HCT116 (cell line): ENCODE measurements around the gene RTKN2. TPM values are rescaled to one million over a fixed set of nuclear protein-coding genes. Genes with fewer than 3 reads are reported as not detected.

Experiments used
- ATAC-seq: fragments of 200-7000 bp; cut with Tn5 transposase; 2 replicates; pipeline ENCODE4 v1.9.1; 2020; ENCODE audit warnings: mild to moderate bottlenecking, moderate library complexity
- BruUV-seq: library from RNA; stranded (reverse); fragments of 400-500 nt; replicated peaks from 2 replicates; lab custom pipeline; 2021; lab: Mats Ljungman, UMichigan
- CTCF ChIA-PET: fragments of 300-600 bp; sonication (Branson Sonifier 250); formaldehyde crosslinking; loops from one replicate; lab custom pipeline; 2021; ENCODE audit warnings: antibody characterized with exemption; lab: Charles Lee
- POLR2A ChIA-PET: fragments of 300-600, 350-600 bp; sonication (Branson Sonifier 250); formaldehyde crosslinking; loops from one replicate; lab custom pipeline; 2021; ENCODE audit warnings: antibody characterized with exemption; lab: Charles Lee
- RAD21 ChIA-PET, 2 experiments: fragments of 300-600 bp; sonication (Branson Sonifier 250); formaldehyde crosslinking; loops; one replicate each; lab custom pipeline; 2023; ENCODE audit warnings: low total read pairs in 2 of 2; ENCODE audit not compliant: uncharacterized antibody in 2 of 2, unreplicated experiment in 2 of 2, low non-redundant PET in 1 of 2; lab: Charles Lee
- DNase-seq: peaks from one replicate; pipeline ENCODE4 v3.0.0-alpha.2; 2010; ENCODE audit warnings: low read depth, low spot score
- H2AFZ ChIP-seq: fragments of 200-600 bp; shearing (Covaris generic), sonication (generic); 2 replicates; pipeline ENCODE4 v1.6.1; 2017; ENCODE audit warnings: low read depth, mixed run types, mixed read lengths, antibody characterized with exemption, low read length; ENCODE audit not compliant: poor library complexity, severe bottlenecking
- H3K27ac ChIP-seq: 2 replicates; pipeline ENCODE4 v1.5.1; 2012; ENCODE audit warnings: low read depth, low read length
- H3K27me3 ChIP-seq: fragments of 200-600 bp; sonication (generic); 2 replicates; pipeline ENCODE4 v1.6.1; 2016; ENCODE audit warnings: mixed run types, low read length, mixed read lengths; ENCODE audit not compliant: insufficient read depth
- H3K36me3 ChIP-seq, 2 experiments: fragments of 200-500 bp in 1 of 2; fragments of 200-600 bp in 1 of 2; sonication (Bioruptor generic) in 1 of 2; sonication (generic) in 1 of 2; 2 replicates each; pipeline versions ENCODE4 v1.5.1 to v1.6.1; 2014 to 2016; ENCODE audit warnings: low read length in 2 of 2, inconsistent platforms in 1 of 2, mixed read lengths in 1 of 2, mixed run types in 1 of 2; ENCODE audit not compliant: insufficient read depth in 2 of 2, control insufficient read depth in 1 of 2
- H3K4me1 ChIP-seq, 2 experiments: fragments of 200-600 bp in 1 of 2; sonication (generic) in 1 of 2; 2 replicates each; pipeline versions ENCODE4 v1.5.1 to v1.6.1; 2012 to 2017; ENCODE audit warnings: low read length in 2 of 2, inconsistent platforms in 1 of 2, mild to moderate bottlenecking in 1 of 2, mixed read lengths in 1 of 2, mixed run types in 1 of 2, moderate library complexity in 1 of 2; ENCODE audit not compliant: insufficient read depth in 2 of 2, control insufficient read depth in 1 of 2
- H3K4me2 ChIP-seq: fragments of 200-600 bp; sonication (generic); 2 replicates; pipeline ENCODE4 v1.6.1; 2017; ENCODE audit warnings: mixed run types, low read length, mixed read lengths
- H3K4me3 ChIP-seq, 2 experiments: fragments of 200-600 bp in 1 of 2; sonication (generic) in 1 of 2; replicated peaks in 1 of 2; 2 replicates each; pipeline ENCODE4 v1.5.1; 2011 to 2016; ENCODE audit warnings: low read length in 2 of 2, control low read depth in 1 of 2, low read depth in 1 of 2, mild to moderate bottlenecking in 1 of 2, mixed read lengths in 1 of 2, mixed run types in 1 of 2
- H3K79me2 ChIP-seq: fragments of 200-600 bp; sonication (generic); 2 replicates; pipeline ENCODE4 v1.6.1; 2017; ENCODE audit warnings: mild to moderate bottlenecking, mixed run types, low read length, moderate library complexity, mixed read lengths; ENCODE audit not compliant: insufficient read depth
- H3K9ac ChIP-seq: fragments of 200-600 bp; sonication (generic); 2 replicates; pipeline ENCODE4 v1.6.1; 2016; ENCODE audit warnings: low read length, mixed read lengths
- H3K9me2 ChIP-seq: fragments of 200-600 bp; sonication (generic), shearing (Covaris generic); 2 replicates; pipeline ENCODE4 v1.6.1; 2017; ENCODE audit warnings: mixed run types, mild to moderate bottlenecking, moderate library complexity; ENCODE audit not compliant: insufficient read depth
- H3K9me3 ChIP-seq, 2 experiments: fragments of 200-500 bp in 1 of 2; fragments of 200-600 bp in 1 of 2; sonication (Bioruptor generic) in 1 of 2; sonication (generic) in 1 of 2; 2 replicates each; pipeline ENCODE4 v1.6.1; 2014 to 2017; ENCODE audit warnings: low read length in 2 of 2, mixed read lengths in 2 of 2, inconsistent platforms in 1 of 2, low read depth in 1 of 2, mild to moderate bottlenecking in 1 of 2, mixed run types in 1 of 2, moderate library complexity in 1 of 2; ENCODE audit not compliant: control insufficient read depth in 1 of 2, insufficient read depth in 1 of 2
- H4K20me1 ChIP-seq: fragments of 200-600 bp; sonication (generic), shearing (Covaris generic); 2 replicates; pipeline ENCODE4 v1.6.1; 2017; ENCODE audit warnings: mixed run types, mild to moderate bottlenecking, moderate library complexity; ENCODE audit not compliant: insufficient read depth
- EGR1 ChIP-seq: IDR thresholded peaks from 2 replicates; pipeline ENCODE4 v1.6.1; 2012; ENCODE audit warnings: low read depth
- EZH2 ChIP-seq: fragments of 200-600 bp; sonication (generic); IDR thresholded peaks from 2 replicates; pipeline ENCODE4 v1.6.1; 2017; ENCODE audit warnings: antibody characterized with exemption, mixed run types
- EZH2phosphoT487 ChIP-seq: fragments of 200-600 bp; IDR thresholded peaks from 2 replicates; pipeline ENCODE4 v1.6.1; 2018; ENCODE audit warnings: antibody characterized with exemption, borderline replicate concordance
- JUND ChIP-seq: IDR thresholded peaks from 2 replicates; pipeline ENCODE4 v1.6.1; 2012
- POLR2A ChIP-seq: IDR thresholded peaks from 2 replicates; pipeline ENCODE4 v1.7.0; 2011; ENCODE audit warnings: borderline replicate concordance; ENCODE audit not compliant: insufficient read depth, insufficient read length; ENCODE audit errors: extremely low read depth
- REST ChIP-seq: IDR thresholded peaks from 2 replicates; pipeline ENCODE4 v1.6.1; 2012; ENCODE audit warnings: low read depth
- SIN3A ChIP-seq: IDR thresholded peaks from 2 replicates; pipeline ENCODE4 v1.6.1; 2012; ENCODE audit warnings: low read depth
- SP1 ChIP-seq: IDR thresholded peaks from 2 replicates; pipeline ENCODE4 v1.6.1; 2012; ENCODE audit warnings: low read depth
- SRF ChIP-seq: IDR thresholded peaks from 2 replicates; pipeline ENCODE4 v1.6.1; 2012; ENCODE audit warnings: low read depth
- TCF7L2 ChIP-seq: IDR thresholded peaks from 2 replicates; pipeline ENCODE4 v1.7.0; 2011; ENCODE audit warnings: borderline replicate concordance, inconsistent platforms; ENCODE audit not compliant: insufficient read depth, insufficient read length; ENCODE audit errors: extremely low read depth
- YY1 ChIP-seq: IDR thresholded peaks from 2 replicates; pipeline ENCODE4 v1.6.1; 2011; ENCODE audit warnings: low read length, low read depth, moderate library complexity, mild to moderate bottlenecking; ENCODE audit not compliant: insufficient replicate concordance; ENCODE audit errors: extremely low read depth
- ZFX ChIP-seq: fragments of 450-650 bp; IDR thresholded peaks from 2 replicates; pipeline ENCODE4 v1.6.1; 2017
- ZNF274 ChIP-seq: fragments of 200-500 bp; sonication (Bioruptor generic); IDR thresholded peaks from 2 replicates; pipeline ENCODE4 v1.6.1; 2014; ENCODE audit warnings: mild to moderate bottlenecking, low read depth, low read length, inconsistent platforms
- intact Hi-C: fragments of 100-400 bp; cut with micrococcal nuclease; formaldehyde crosslinking; loops from 2 replicates; pipeline ENCODE4 v1.10.0; 2022
- total RNA-seq: library from RNA; stranded (reverse); gene quantifications from one replicate; pipeline ENCODE4 v1.2.1, GENCODE V29; 2021; ENCODE audit not compliant: unreplicated experiment
- TF ChIP-seq, protein P1 (sequence below): IDR thresholded peaks from 2 replicates; pipeline ENCODE4 v1.6.1; 2012
- TF ChIP-seq, protein P2 (sequence below): IDR thresholded peaks from 2 replicates; pipeline ENCODE4 v1.6.1; 2011; ENCODE audit warnings: mild to moderate bottlenecking, low read length, moderate library complexity; ENCODE audit not compliant: insufficient replicate concordance; ENCODE audit errors: extremely low read depth

RTKN2 gene
- total RNA-seq, 1 experiment from 2014 or later: 7.9 TPM

DNA sequence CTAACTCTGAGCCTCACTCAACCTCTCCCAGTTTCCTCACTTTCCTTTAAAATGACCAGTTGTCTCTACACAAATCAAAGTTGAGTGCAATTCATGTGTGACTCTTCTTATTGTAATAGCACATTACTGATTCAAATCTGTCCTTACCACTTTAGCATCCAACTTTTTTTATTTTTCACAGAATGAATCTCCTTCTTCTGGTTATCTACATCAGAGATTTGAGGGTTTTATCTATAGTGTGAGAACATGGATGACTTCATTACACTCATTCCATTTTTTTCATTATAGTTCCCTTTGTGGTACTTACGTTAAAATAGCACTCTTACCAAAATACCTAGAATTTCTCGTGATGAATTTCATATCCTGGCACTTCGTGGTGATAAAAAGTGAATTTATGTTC, 43.3 kb downstream of the RTKN2 start:
- no peak overlapping the region for H3K9ac ChIP-seq
- DNase-seq (no peak), ATAC-seq (no peak)
- no peak overlapping the region for H3K4me2 ChIP-seq
- POLR2A ChIA-PET: no interaction called here
- CTCF ChIA-PET: no interaction called here
- no peaks in the 10 kb centered on the region for H3K9me2 ChIP-seq
- RAD21 ChIA-PET: no interaction called here
- intact Hi-C loops: no loop called here
- BruUV-seq: no TSS peak
- no peaks in the 10 kb centered on the region for H3K27me3 ChIP-seq
- H3K79me2 ChIP-seq: no peaks in the 10 kb centered on the region
- H3K9me3 ChIP-seq: no peaks in the 10 kb centered on the region
- no peak overlapping the region for H2AFZ ChIP-seq
- no peak overlapping the region for H3K27ac ChIP-seq
- TF ChIP-seq, protein P1, sequence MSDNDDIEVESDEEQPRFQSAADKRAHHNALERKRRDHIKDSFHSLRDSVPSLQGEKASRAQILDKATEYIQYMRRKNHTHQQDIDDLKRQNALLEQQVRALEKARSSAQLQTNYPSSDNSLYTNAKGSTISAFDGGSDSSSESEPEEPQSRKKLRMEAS: no peak
- TF ChIP-seq, protein P2, sequence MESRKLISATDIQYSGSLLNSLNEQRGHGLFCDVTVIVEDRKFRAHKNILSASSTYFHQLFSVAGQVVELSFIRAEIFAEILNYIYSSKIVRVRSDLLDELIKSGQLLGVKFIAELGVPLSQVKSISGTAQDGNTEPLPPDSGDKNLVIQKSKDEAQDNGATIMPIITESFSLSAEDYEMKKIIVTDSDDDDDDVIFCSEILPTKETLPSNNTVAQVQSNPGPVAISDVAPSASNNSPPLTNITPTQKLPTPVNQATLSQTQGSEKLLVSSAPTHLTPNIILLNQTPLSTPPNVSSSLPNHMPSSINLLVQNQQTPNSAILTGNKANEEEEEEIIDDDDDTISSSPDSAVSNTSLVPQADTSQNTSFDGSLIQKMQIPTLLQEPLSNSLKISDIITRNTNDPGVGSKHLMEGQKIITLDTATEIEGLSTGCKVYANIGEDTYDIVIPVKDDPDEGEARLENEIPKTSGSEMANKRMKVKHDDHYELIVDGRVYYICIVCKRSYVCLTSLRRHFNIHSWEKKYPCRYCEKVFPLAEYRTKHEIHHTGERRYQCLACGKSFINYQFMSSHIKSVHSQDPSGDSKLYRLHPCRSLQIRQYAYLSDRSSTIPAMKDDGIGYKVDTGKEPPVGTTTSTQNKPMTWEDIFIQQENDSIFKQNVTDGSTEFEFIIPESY: no peak
- TF ChIP-seq SRF: no peak
- TF ChIP-seq EZH2: no peak
- no peak for TF ChIP-seq ZNF274
- TF ChIP-seq EGR1: no peak
- TF ChIP-seq TCF7L2: no peak
- TF ChIP-seq ZFX: no peak
- no peak for TF ChIP-seq SP1
- TF ChIP-seq SIN3A: no peak
- TF ChIP-seq EZH2phosphoT487: no peak
- no peak for TF ChIP-seq REST
- no peak for TF ChIP-seq JUND
- no peak for TF ChIP-seq YY1
- TF ChIP-seq POLR2A: no peak
- no peaks in the 10 kb centered on the region for H3K36me3 ChIP-seq
- H3K4me3 ChIP-seq: no peak overlapping the region
- no peaks in the 10 kb centered on the region for H4K20me1 ChIP-seq
- H3K4me1 ChIP-seq: no peaks in the 10 kb centered on the region
